CD4-positive, alpha-beta T cell treated with Interleukin-10 for 1 hour (primary cell): Measurements from ENCODE around the gene RASGRF1.

Experiments used
- DNase-seq: peaks from one replicate; pipeline ENCODE4 v3.0.0-alpha.2; 2020

RASGRF1 gene

GRCh38 chr15:78982736-78983135 lies 107.8 kb downstream of the RASGRF1 start:
- DNase-seq: no peak

DNA sequence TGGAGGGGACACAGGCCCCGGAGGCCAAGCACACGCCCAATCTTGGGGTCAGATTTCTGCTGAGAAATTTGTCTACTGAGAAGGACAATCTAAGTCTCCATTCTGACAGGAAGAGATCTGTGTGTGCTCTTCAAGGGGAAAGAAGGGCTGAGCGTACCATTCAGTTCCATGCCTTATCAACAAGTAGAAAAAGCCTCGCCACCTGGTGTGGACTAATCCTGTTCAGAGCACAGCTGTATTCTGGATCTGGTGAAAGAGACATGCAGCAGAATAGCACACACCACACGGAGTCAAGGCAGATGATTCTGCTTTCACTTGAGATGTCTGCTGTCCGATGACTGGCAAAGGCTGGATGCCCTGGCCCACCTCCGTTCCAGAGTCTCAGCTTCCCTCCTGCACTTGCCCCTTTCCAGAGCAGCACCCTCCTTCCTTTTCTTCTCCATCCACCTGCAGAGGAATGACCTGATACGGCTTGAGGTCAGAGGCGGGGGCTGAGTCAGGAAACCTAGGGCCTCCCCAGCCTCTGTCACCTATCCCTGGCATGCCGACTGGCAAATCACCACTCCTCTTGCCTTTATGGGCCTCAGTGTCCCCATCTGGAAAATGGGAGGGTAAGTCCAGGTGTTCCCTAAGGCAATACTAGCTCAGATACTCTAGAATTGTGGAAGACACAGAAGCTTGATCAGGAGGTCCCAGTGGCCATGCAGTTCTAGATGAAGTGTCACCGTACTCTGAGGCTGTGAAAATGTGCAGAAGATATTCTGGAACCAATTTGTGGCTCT lies 108.9 kb downstream of the RASGRF1 start:
- no peak for DNase-seq

GRCh38 chr15:78979456-78980320 lies 110.9 kb downstream of the RASGRF1 start:
- peak; percentile 47 for DNase-seq

- no peak for DNase-seq
Measured at GRCh38 chr15:78978601-78979179, 111.9 kb downstream of the RASGRF1 start.

DNA sequence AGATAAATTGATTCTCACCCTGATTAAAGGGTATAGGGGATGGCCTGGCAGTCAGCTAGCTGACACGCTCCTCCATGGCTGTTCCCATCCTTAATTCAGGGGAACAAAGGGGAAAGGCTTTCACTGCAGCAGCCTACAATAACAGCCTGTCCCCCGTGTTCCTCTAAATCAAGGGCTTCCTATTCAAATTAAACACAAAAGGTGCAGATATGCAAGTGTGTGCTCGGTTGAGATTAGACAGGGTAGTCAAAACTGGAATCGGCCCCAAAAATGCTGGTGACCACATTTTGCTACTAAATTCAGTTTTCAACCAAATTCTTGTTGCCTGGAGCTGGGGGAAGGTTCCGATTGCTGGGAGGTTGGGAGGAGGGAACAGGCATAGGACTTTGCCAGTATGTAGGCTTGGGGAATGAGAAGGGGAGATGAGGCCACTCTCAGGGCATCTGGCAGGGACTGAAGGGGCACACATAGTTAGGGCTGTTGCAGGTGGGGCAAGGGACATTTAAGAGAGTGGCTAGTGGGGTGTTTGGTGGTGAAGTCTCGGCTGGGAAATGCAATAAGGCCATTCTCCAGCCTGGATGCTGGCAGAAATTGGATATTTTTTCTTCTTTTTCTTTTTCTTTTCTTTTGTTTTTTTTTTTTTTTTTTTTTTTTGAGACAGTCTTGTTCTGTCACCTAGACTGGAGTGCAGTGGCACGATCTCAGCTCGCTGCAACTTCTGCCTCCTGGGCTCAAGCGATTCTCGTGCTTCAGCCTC lies 112.8 kb downstream of the RASGRF1 start:
- DNase-seq: no peak

DNA sequence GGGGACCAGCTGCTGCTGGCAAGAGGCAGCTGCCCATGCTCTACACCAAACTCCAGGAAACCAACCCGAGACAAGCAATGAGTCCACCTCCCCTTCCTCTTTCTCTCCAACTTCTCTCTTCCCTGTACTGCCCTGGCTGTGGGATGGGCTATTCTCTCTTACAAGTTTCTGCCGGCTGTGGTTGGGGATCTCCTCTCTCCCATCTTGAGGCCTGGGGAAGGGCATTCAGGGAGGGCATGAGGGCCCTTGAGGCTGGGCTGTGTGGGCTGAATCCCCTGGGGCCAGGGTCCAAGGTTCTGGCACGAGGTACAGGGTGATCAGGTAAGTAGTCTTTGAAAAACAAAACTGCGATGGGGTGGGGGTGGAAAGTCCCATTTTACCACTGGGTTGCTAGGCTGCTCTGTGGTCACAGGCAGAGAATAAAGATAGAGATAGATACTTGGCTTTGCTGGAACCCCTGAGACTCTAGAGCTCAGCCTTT lies 113.4 kb downstream of the RASGRF1 start:
- no peak for DNase-seq

- DNase-seq: no peak
Measured at GRCh38 chr15:78976691-78977090, 113.9 kb downstream of the RASGRF1 start.

GRCh38 chr15:78974272-78974918 lies 116.2 kb downstream of the RASGRF1 start:
- DNase-seq: no peak

GRCh38 chr15:78969687-78970349 lies 120.8 kb downstream of the RASGRF1 start:
- no peak for DNase-seq

- no peak for DNase-seq
Measured at GRCh38 chr15:78968539-78969271, 121.9 kb downstream of the RASGRF1 start.

- no peak for DNase-seq
Measured at GRCh38 chr15:78968114-78968513, 122.5 kb downstream of the RASGRF1 start.

DNA sequence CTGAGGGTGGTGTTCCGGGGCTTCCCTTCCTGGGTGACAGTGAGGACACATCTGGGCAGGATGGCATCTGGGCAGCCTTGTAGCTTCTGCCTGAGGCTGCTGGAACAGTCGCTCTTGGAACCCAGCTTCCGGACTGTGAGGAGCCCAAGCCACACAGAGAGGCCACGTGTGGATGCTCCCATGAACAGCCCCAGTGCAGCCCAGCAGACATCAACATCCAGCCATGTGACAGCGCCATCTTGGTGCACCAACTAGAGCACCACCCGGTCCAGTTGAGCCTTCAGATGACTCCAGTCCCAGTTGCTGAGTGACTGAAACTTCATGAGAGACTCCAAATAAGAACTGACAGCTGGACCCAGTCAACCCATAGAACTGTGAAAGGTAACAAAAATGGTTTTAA lies 130.3 kb downstream of the RASGRF1 start:
- no peak for DNase-seq

DNA sequence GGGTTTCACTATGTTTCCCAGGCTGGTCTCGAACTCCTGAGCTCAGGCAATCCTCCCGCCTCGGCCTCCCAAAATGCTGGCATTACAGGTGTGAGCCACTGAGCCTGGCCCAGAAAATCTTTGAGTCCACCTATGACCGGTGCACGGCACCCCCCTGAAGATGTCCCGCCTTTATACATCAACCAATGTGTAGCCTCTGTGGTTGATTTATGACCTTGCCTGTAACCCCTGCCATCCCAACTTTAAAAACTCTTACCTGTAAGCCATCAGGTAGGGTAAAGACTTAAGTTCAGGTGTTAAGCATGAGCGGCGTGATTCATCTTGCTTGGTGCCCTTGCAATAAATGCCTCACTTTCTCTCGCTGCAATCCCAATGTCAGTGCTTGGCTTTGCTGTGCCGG lies 131.2 kb downstream of the RASGRF1 start:
- DNase-seq: no peak

DNA sequence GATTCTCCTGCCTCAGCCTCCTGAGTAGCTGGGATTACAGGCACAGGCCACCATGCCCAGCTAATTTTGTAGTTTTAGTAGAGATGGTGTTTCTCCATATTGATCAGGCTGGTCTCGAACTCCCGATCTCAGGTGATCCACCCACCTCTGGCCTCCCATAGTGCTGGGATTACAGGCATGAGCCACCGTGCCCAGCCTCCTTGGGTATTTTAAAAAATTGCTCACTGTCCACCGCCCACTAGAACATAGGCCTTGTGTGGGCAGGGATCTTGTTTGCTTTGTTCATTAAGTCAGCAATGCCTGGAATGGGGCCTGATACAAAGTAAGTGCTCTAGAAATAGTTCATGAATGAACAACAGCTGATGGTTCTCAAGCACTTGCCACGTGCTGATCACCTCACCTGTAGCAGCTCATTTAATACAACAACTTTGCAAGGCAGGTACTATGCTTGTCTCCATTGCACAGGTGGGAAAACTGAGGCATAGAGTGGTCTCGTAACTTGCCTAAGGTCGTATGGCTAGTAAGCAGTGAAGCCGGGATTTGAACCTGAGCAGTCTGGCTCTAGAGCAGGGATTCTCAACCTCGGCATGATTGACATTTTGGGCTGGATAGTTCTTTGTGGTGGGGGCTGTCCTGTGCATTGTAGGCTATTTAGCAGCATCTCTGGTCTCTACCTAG lies 133.0 kb downstream of the RASGRF1 start:
- no peak for DNase-seq

- no peak for DNase-seq
Measured at GRCh38 chr15:78956937-78957336, 133.6 kb downstream of the RASGRF1 start.

DNA sequence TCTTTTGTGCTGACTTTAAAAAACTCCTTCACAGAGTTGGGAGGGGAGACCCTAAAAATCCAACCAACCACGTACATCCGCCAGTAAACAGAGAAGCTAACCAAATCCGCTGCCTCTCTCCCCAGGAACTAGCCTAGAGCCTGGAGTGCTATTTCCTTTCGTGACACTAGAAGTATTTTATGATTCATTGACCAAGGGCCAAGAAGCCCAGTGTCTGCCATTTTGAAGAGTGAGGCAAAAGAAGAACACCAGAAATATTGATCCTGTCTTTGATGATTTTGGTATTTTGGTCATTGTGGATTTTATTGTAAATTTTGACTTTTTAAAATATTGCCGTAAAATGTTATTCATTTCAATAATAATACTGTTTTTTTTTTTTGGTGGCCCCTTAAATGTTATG lies 135.2 kb downstream of the RASGRF1 start:
- no peak for DNase-seq

DNA sequence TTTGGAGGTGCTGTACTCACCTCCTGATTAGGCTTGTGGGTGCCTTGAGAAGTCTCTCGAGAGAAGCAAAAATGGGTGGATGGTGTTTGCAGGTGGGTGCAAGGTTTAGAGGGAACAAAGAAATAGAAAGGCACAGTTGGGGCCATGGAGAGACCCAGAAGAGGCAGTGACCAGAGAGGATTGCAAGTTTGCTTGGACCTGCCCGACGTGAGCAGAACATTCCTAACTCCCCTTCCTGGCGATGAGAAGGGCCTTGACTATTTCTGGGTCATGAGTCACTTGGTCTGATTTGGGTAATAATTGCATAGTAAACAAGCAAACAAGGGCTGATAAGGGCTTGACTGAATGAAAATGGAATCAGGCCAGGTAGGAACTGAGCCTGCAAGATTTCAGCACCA lies 138.7 kb downstream of the RASGRF1 start:
- DNase-seq: no peak

GRCh38 chr15:78950902-78951840 lies 139.4 kb downstream of the RASGRF1 start:
- no peak for DNase-seq

GRCh38 chr15:78950343-78950742 lies 140.2 kb downstream of the RASGRF1 start:
- no peak for DNase-seq
